HCT116 (cell line): ENCODE data around the gene SV2A. TPM values are rescaled to one million over a fixed set of nuclear protein-coding genes. Genes with fewer than 3 reads are reported as not detected.

Source experiments
- ATAC-seq: fragments of 200-7000 bp; cut with Tn5 transposase; 2 replicates; pipeline ENCODE4 v1.9.1; 2020; ENCODE audit warnings: mild to moderate bottlenecking, moderate library complexity
- BruUV-seq: library from RNA; stranded (reverse); fragments of 400-500 nt; replicated peaks from 2 replicates; lab custom pipeline; 2021; lab: Mats Ljungman, UMichigan
- CTCF ChIA-PET: fragments of 300-600 bp; sonication (Branson Sonifier 250); formaldehyde crosslinking; loops from one replicate; lab custom pipeline; 2021; ENCODE audit warnings: antibody characterized with exemption; lab: Charles Lee
- POLR2A ChIA-PET: fragments of 300-600, 350-600 bp; sonication (Branson Sonifier 250); formaldehyde crosslinking; loops from one replicate; lab custom pipeline; 2021; ENCODE audit warnings: antibody characterized with exemption; lab: Charles Lee
- RAD21 ChIA-PET, 2 experiments: fragments of 300-600 bp; sonication (Branson Sonifier 250); formaldehyde crosslinking; loops; one replicate each; lab custom pipeline; 2023; ENCODE audit warnings: low total read pairs in 2 of 2; ENCODE audit not compliant: uncharacterized antibody in 2 of 2, unreplicated experiment in 2 of 2, low non-redundant PET in 1 of 2; lab: Charles Lee
- DNase-seq: peaks from one replicate; pipeline ENCODE4 v3.0.0-alpha.2; 2010; ENCODE audit warnings: low read depth, low spot score
- H2AFZ ChIP-seq: fragments of 200-600 bp; shearing (Covaris generic), sonication (generic); 2 replicates; pipeline ENCODE4 v1.6.1; 2017; ENCODE audit warnings: low read depth, mixed run types, mixed read lengths, antibody characterized with exemption, low read length; ENCODE audit not compliant: poor library complexity, severe bottlenecking
- H3K27ac ChIP-seq: 2 replicates; pipeline ENCODE4 v1.5.1; 2012; ENCODE audit warnings: low read depth, low read length
- H3K27me3 ChIP-seq: fragments of 200-600 bp; sonication (generic); 2 replicates; pipeline ENCODE4 v1.6.1; 2016; ENCODE audit warnings: mixed run types, low read length, mixed read lengths; ENCODE audit not compliant: insufficient read depth
- H3K36me3 ChIP-seq, 2 experiments: fragments of 200-500 bp in 1 of 2; fragments of 200-600 bp in 1 of 2; sonication (Bioruptor generic) in 1 of 2; sonication (generic) in 1 of 2; 2 replicates each; pipeline versions ENCODE4 v1.5.1 to v1.6.1; 2014 to 2016; ENCODE audit warnings: low read length in 2 of 2, inconsistent platforms in 1 of 2, mixed read lengths in 1 of 2, mixed run types in 1 of 2; ENCODE audit not compliant: insufficient read depth in 2 of 2, control insufficient read depth in 1 of 2
- H3K4me1 ChIP-seq, 2 experiments: fragments of 200-600 bp in 1 of 2; sonication (generic) in 1 of 2; 2 replicates each; pipeline versions ENCODE4 v1.5.1 to v1.6.1; 2012 to 2017; ENCODE audit warnings: low read length in 2 of 2, inconsistent platforms in 1 of 2, mild to moderate bottlenecking in 1 of 2, mixed read lengths in 1 of 2, mixed run types in 1 of 2, moderate library complexity in 1 of 2; ENCODE audit not compliant: insufficient read depth in 2 of 2, control insufficient read depth in 1 of 2
- H3K4me2 ChIP-seq: fragments of 200-600 bp; sonication (generic); 2 replicates; pipeline ENCODE4 v1.6.1; 2017; ENCODE audit warnings: mixed run types, low read length, mixed read lengths
- H3K4me3 ChIP-seq, 2 experiments: fragments of 200-600 bp in 1 of 2; sonication (generic) in 1 of 2; replicated peaks in 1 of 2; 2 replicates each; pipeline ENCODE4 v1.5.1; 2011 to 2016; ENCODE audit warnings: low read length in 2 of 2, control low read depth in 1 of 2, low read depth in 1 of 2, mild to moderate bottlenecking in 1 of 2, mixed read lengths in 1 of 2, mixed run types in 1 of 2
- H3K79me2 ChIP-seq: fragments of 200-600 bp; sonication (generic); 2 replicates; pipeline ENCODE4 v1.6.1; 2017; ENCODE audit warnings: mild to moderate bottlenecking, mixed run types, low read length, moderate library complexity, mixed read lengths; ENCODE audit not compliant: insufficient read depth
- H3K9ac ChIP-seq: fragments of 200-600 bp; sonication (generic); 2 replicates; pipeline ENCODE4 v1.6.1; 2016; ENCODE audit warnings: low read length, mixed read lengths
- H3K9me2 ChIP-seq: fragments of 200-600 bp; sonication (generic), shearing (Covaris generic); 2 replicates; pipeline ENCODE4 v1.6.1; 2017; ENCODE audit warnings: mixed run types, mild to moderate bottlenecking, moderate library complexity; ENCODE audit not compliant: insufficient read depth
- H3K9me3 ChIP-seq, 2 experiments: fragments of 200-500 bp in 1 of 2; fragments of 200-600 bp in 1 of 2; sonication (Bioruptor generic) in 1 of 2; sonication (generic) in 1 of 2; 2 replicates each; pipeline ENCODE4 v1.6.1; 2014 to 2017; ENCODE audit warnings: low read length in 2 of 2, mixed read lengths in 2 of 2, inconsistent platforms in 1 of 2, low read depth in 1 of 2, mild to moderate bottlenecking in 1 of 2, mixed run types in 1 of 2, moderate library complexity in 1 of 2; ENCODE audit not compliant: control insufficient read depth in 1 of 2, insufficient read depth in 1 of 2
- H4K20me1 ChIP-seq: fragments of 200-600 bp; sonication (generic), shearing (Covaris generic); 2 replicates; pipeline ENCODE4 v1.6.1; 2017; ENCODE audit warnings: mixed run types, mild to moderate bottlenecking, moderate library complexity; ENCODE audit not compliant: insufficient read depth
- CBX3 ChIP-seq: IDR thresholded peaks from 2 replicates; pipeline ENCODE4 v1.6.1; 2012; ENCODE audit warnings: low read depth
- CEBPB ChIP-seq: IDR thresholded peaks from 2 replicates; pipeline ENCODE4 v1.6.1; 2012; ENCODE audit warnings: low read depth
- CTCF ChIP-seq, 3 experiments: fragments of 200-600 bp in 1 of 3; sonication (generic) in 1 of 3; IDR thresholded peaks in 2 of 3; conservative IDR thresholded peaks in 1 of 3; 2 replicates each; pipeline ENCODE4 v1.5.1; 2012 to 2017; ENCODE audit warnings: low read depth in 2 of 3, low read length in 2 of 3, antibody characterized with exemption in 1 of 3, borderline replicate concordance in 1 of 3, control low read depth in 1 of 3, mild to moderate bottlenecking in 1 of 3, mixed read lengths in 1 of 3, mixed run types in 1 of 3, moderate library complexity in 1 of 3; ENCODE audit not compliant: insufficient read depth in 1 of 3
- EZH2 ChIP-seq: fragments of 200-600 bp; sonication (generic); IDR thresholded peaks from 2 replicates; pipeline ENCODE4 v1.6.1; 2017; ENCODE audit warnings: antibody characterized with exemption, mixed run types
- MAX ChIP-seq: IDR thresholded peaks from 2 replicates; pipeline ENCODE4 v1.6.1; 2012
- POLR2A ChIP-seq: IDR thresholded peaks from 2 replicates; pipeline ENCODE4 v1.7.0; 2011; ENCODE audit warnings: borderline replicate concordance; ENCODE audit not compliant: insufficient read depth, insufficient read length; ENCODE audit errors: extremely low read depth
- REST ChIP-seq: IDR thresholded peaks from 2 replicates; pipeline ENCODE4 v1.6.1; 2012; ENCODE audit warnings: low read depth
- SRF ChIP-seq: IDR thresholded peaks from 2 replicates; pipeline ENCODE4 v1.6.1; 2012; ENCODE audit warnings: low read depth
- TCF7L2 ChIP-seq: IDR thresholded peaks from 2 replicates; pipeline ENCODE4 v1.7.0; 2011; ENCODE audit warnings: borderline replicate concordance, inconsistent platforms; ENCODE audit not compliant: insufficient read depth, insufficient read length; ENCODE audit errors: extremely low read depth
- ZFX ChIP-seq: fragments of 450-650 bp; IDR thresholded peaks from 2 replicates; pipeline ENCODE4 v1.6.1; 2017
- ZNF274 ChIP-seq: fragments of 200-500 bp; sonication (Bioruptor generic); IDR thresholded peaks from 2 replicates; pipeline ENCODE4 v1.6.1; 2014; ENCODE audit warnings: mild to moderate bottlenecking, low read depth, low read length, inconsistent platforms
- intact Hi-C: fragments of 100-400 bp; cut with micrococcal nuclease; formaldehyde crosslinking; loops from 2 replicates; pipeline ENCODE4 v1.10.0; 2022
- total RNA-seq: library from RNA; stranded (reverse); gene quantifications from one replicate; pipeline ENCODE4 v1.2.1, GENCODE V29; 2021; ENCODE audit not compliant: unreplicated experiment

Gene SV2A
- total RNA-seq, 1 experiment from 2014 or later: 0.15 TPM

GRCh38 chr1:149884433-149885338 lies 33.0 kb downstream of the SV2A start:
- TF ChIP-seq SRF (0 out of 2 replicates have a peak, but pooled peaks have one; percentile 24), POLR2A (peak; percentile 15), MAX (0 out of 2 replicates have a peak, but pooled peaks have one; percentile 20), CBX3 (no peak)
- no peaks in the 10 kb centered on the region for H3K9me3 ChIP-seq
- no peak overlapping the region for H2AFZ ChIP-seq
- ChIA-PET CTCF (no interaction called here), POLR2A (interaction anchor here (1.4 to 5.5 kb wide), 5 partner anchors 35 to 302 kb away, joined by 4 to 46 read pairs (median 37); partner anchors contain the start of gene MTMR11), RAD21 (no interaction called here)
- peak; percentile 7 for DNase-seq
- no peak for ATAC-seq
- peaks cover 21 to 45% of the 10 kb centered on the region in 2 experiments for H3K4me1 ChIP-seq
- no peaks in the 10 kb centered on the region for H4K20me1 ChIP-seq
- H3K27me3 ChIP-seq: no peaks in the 10 kb centered on the region
- no peaks in the 10 kb centered on the region for H3K9me2 ChIP-seq
- peak overlapping the region; percentile 50 to 63 for H3K4me3 ChIP-seq
- BruUV-seq: no TSS peak
- H3K4me2 ChIP-seq: peak overlapping the region; percentile 91
- peak overlapping the region; percentile 91 for H3K27ac ChIP-seq
- intact Hi-C loops: no loop called here
- H3K79me2 ChIP-seq: no peaks in the 10 kb centered on the region
- no peaks in the 10 kb centered on the region for H3K36me3 ChIP-seq
- H3K9ac ChIP-seq: peak overlapping the region; percentile 87

GRCh38 chr1:149883598-149884247 lies 33.9 kb downstream of the SV2A start:
- ChIA-PET POLR2A (interaction anchor here (1.4 to 5.4 kb wide), 2 partner anchors 34 to 40 kb away, joined by 4 to 37 read pairs; no protein-coding TSS in a partner anchor), RAD21 (no interaction called here), CTCF (interaction anchor here (1.1 kb wide), 1 partner anchor 303 kb away, joined by 3 read pairs; no protein-coding TSS in a partner anchor)
- H3K27me3 ChIP-seq: no peaks in the 10 kb centered on the region
- H2AFZ ChIP-seq: no peak overlapping the region
- H3K4me3 ChIP-seq: no peak overlapping the region
- H3K79me2 ChIP-seq: no peaks in the 10 kb centered on the region
- ATAC-seq (no peak), DNase-seq (no peak)
- no peak overlapping the region for H3K9ac ChIP-seq
- peak overlapping the region; percentile 91; the same call in 1 of the 2 replicates for H3K4me2 ChIP-seq
- no peaks in the 10 kb centered on the region for H3K9me3 ChIP-seq
- no TSS peak for BruUV-seq
- no peaks in the 10 kb centered on the region for H4K20me1 ChIP-seq
- H3K27ac ChIP-seq: peak overlapping the region; percentile 91; the same call in 1 of the 2 replicates
- H3K4me1 ChIP-seq: peaks cover 14 to 37% of the 10 kb centered on the region in 2 experiments
- H3K36me3 ChIP-seq: no peaks in the 10 kb centered on the region
- no peaks in the 10 kb centered on the region for H3K9me2 ChIP-seq
- intact Hi-C loops: no loop called here
- no peak for TF ChIP-seq SRF
- TF ChIP-seq CTCF (IDR thresholded peaks at IDR 0.05 in 2 of 3, conservative IDR thresholded peaks at IDR 0.05 in 1 of 3; ENCODE audit: borderline replicate concordance in 1 of 3, insufficient read depth in 1 of 3, low read depth in 2 of 3, low read length in 2 of 3): no peak
- TF ChIP-seq CEBPB: no peak
- no peak for TF ChIP-seq ZNF274
- TF ChIP-seq REST: no peak
- TF ChIP-seq EZH2: no peak
- TF ChIP-seq TCF7L2: no peak
- no peak for TF ChIP-seq ZFX
